Measurements from ENCODE around the gene MUSTN1.

MUSTN1 gene

GRCh38 chr3:52783211-52783555 lies 51.6 kb downstream of the MUSTN1 start:
- DNase-seq: no peak
